GM19193 (cell line): ENCODE data around the gene PPP1R9B.

Source experiments
- POLR2A ChIP-seq: IDR thresholded peaks from 4 replicates; pipeline ENCODE4 v1.6.1; 2011; ENCODE audit not compliant: insufficient read depth, insufficient read length; ENCODE audit errors: extremely low read depth

The PPP1R9B gene

GRCh38 chr17:50150354-50151040 lies at the start of gene PPP1R9B:
PPP1R9B (minus strand) TSS chr17:50150677; CDS start chr17:50150513, 164 bp downstream.
- no peak for TF ChIP-seq POLR2A

- no peak for TF ChIP-seq POLR2A
Observed at GRCh38 chr17:50199803-50200456, 49.5 kb upstream of the PPP1R9B start.

- TF ChIP-seq POLR2A: no peak
Observed at GRCh38 chr17:50199211-50199802, 48.8 kb upstream of the PPP1R9B start.

- no peak for TF ChIP-seq POLR2A
Observed at GRCh38 chr17:50198026-50198669, 47.7 kb upstream of the PPP1R9B start.

GRCh38 chr17:50196826-50197225 lies 46.3 kb upstream of the PPP1R9B start:
- no peak for TF ChIP-seq POLR2A

- no peak for TF ChIP-seq POLR2A
Observed at GRCh38 chr17:50196036-50196435, 45.6 kb upstream of the PPP1R9B start.

- no peak for TF ChIP-seq POLR2A
Observed at GRCh38 chr17:50194934-50195865, 44.7 kb upstream of the PPP1R9B start.

GRCh38 chr17:50194140-50194933 lies 43.9 kb upstream of the PPP1R9B start:
- TF ChIP-seq POLR2A: no peak

GRCh38 chr17:50192618-50193291 lies 42.3 kb upstream of the PPP1R9B start:
- TF ChIP-seq POLR2A: no peak

- no peak for TF ChIP-seq POLR2A
Observed at GRCh38 chr17:50192144-50192617, 41.7 kb upstream of the PPP1R9B start.

- no peak for TF ChIP-seq POLR2A
Observed at GRCh38 chr17:50191359-50192143, 41.1 kb upstream of the PPP1R9B start.
